Mesenchymal stem cell (in vitro differentiated cells and primary cell): ENCODE measurements around the gene RBM19.

ENCODE experiments used
- DNase-seq: peaks from one replicate; pipeline ENCODE4 v3.0.0-alpha.2; 2013
- H2AFZ ChIP-seq: one replicate; pipeline ENCODE4 v1.6.1; 2013; ENCODE audit warnings: low read depth, mild to moderate bottlenecking, control low read depth, inconsistent platforms, low read length, moderate library complexity
- H2AK5ac ChIP-seq: 2 replicates; pipeline ENCODE4 v1.6.1; 2013; ENCODE audit warnings: low read length, moderate library complexity, mild to moderate bottlenecking, inconsistent platforms; ENCODE audit not compliant: severe bottlenecking
- H2BK120ac ChIP-seq: one replicate; pipeline ENCODE4 v1.6.1; 2013; ENCODE audit warnings: low read depth, mild to moderate bottlenecking, inconsistent platforms, low read length, moderate library complexity
- H2BK12ac ChIP-seq, 2 experiments: one replicate each; pipeline ENCODE4 v1.6.1; 2013; ENCODE audit warnings: inconsistent platforms in 2 of 2, low read length in 2 of 2, mild to moderate bottlenecking in 2 of 2, moderate library complexity in 2 of 2, control low read depth in 1 of 2
- H2BK15ac ChIP-seq: one replicate; pipeline ENCODE4 v1.6.1; 2013; ENCODE audit warnings: mild to moderate bottlenecking, low read depth, inconsistent platforms; ENCODE audit not compliant: poor library complexity, severe bottlenecking
- H2BK5ac ChIP-seq: 2 replicates; pipeline ENCODE4 v1.6.1; 2013; ENCODE audit warnings: low read depth, mild to moderate bottlenecking, low read length, control low read depth, inconsistent platforms; ENCODE audit not compliant: poor library complexity, severe bottlenecking
- H3K14ac ChIP-seq, 2 experiments: one replicate each; pipeline ENCODE4 v1.6.1; 2013; ENCODE audit warnings: inconsistent platforms in 2 of 2, low read length in 2 of 2, control low read depth in 1 of 2, mild to moderate bottlenecking in 1 of 2, moderate library complexity in 1 of 2
- H3K18ac ChIP-seq, 2 experiments: one replicate each; pipeline ENCODE4 v1.6.1; 2013; ENCODE audit warnings: inconsistent platforms in 2 of 2, low read length in 2 of 2, control low read depth in 1 of 2, low read depth in 1 of 2, mild to moderate bottlenecking in 1 of 2
- H3K23ac ChIP-seq, 2 experiments: one replicate each; pipeline ENCODE4 v1.6.1; 2013; ENCODE audit warnings: inconsistent platforms in 2 of 2, low read length in 2 of 2, mild to moderate bottlenecking in 2 of 2, moderate library complexity in 2 of 2, control low read depth in 1 of 2
- H3K27ac ChIP-seq: 2 replicates; pipeline ENCODE4 v1.5.1; 2013; ENCODE audit warnings: mild to moderate bottlenecking, moderate library complexity, low read length, control low read depth, inconsistent platforms; ENCODE audit not compliant: poor library complexity, severe bottlenecking
- H3K27me3 ChIP-seq, 2 experiments: 2 replicates each; pipeline versions ENCODE4 v1.6.1 to v1.7.0; 2013; ENCODE audit warnings: low read length in 2 of 2, mild to moderate bottlenecking in 2 of 2, moderate library complexity in 2 of 2, control low read depth in 1 of 2, inconsistent platforms in 1 of 2; ENCODE audit not compliant: control insufficient read depth in 1 of 2, insufficient read depth in 1 of 2
- H3K36me3 ChIP-seq, 2 experiments: 2 replicates each; pipeline versions ENCODE4 v1.6.1 to v1.7.0; 2013; ENCODE audit warnings: low read length in 2 of 2, control low read depth in 1 of 2, inconsistent platforms in 1 of 2, low read depth in 1 of 2, mild to moderate bottlenecking in 1 of 2; ENCODE audit not compliant: insufficient read depth in 2 of 2, control insufficient read depth in 1 of 2
- H3K4ac ChIP-seq, 2 experiments: one replicate each; pipeline ENCODE4 v1.6.1; 2013; ENCODE audit warnings: inconsistent platforms in 2 of 2, low read length in 2 of 2, mild to moderate bottlenecking in 2 of 2, moderate library complexity in 2 of 2, control low read depth in 1 of 2, low read depth in 1 of 2
- H3K4me1 ChIP-seq: 2 replicates; pipeline ENCODE4 v1.6.1; 2013; ENCODE audit warnings: low read depth, low read length, control low read depth; ENCODE audit not compliant: control insufficient read depth, insufficient read depth
- H3K4me2 ChIP-seq: 2 replicates; pipeline ENCODE4 v1.6.1; 2013; ENCODE audit warnings: low read length, mild to moderate bottlenecking, inconsistent platforms; ENCODE audit not compliant: poor library complexity, severe bottlenecking
- H3K4me3 ChIP-seq, 2 experiments: 2 replicates each; pipeline versions ENCODE4 v1.5.1 to v1.7.0; 2013; ENCODE audit warnings: low read length in 2 of 2, mild to moderate bottlenecking in 2 of 2, control low read depth in 1 of 2, low read depth in 1 of 2; ENCODE audit not compliant: insufficient read depth in 1 of 2
- H3K79me1 ChIP-seq: replicated peaks from 2 replicates; pipeline ENCODE4 v1.6.1; 2013; ENCODE audit warnings: mild to moderate bottlenecking, control low read depth, low read length, inconsistent platforms; ENCODE audit not compliant: poor library complexity, severe bottlenecking
- H3K9ac ChIP-seq: 2 replicates; pipeline ENCODE4 v1.7.0; 2013; ENCODE audit warnings: mild to moderate bottlenecking, low read length, moderate library complexity
- H3K9me3 ChIP-seq: 2 replicates; pipeline ENCODE4 v1.7.0; 2013; ENCODE audit warnings: mild to moderate bottlenecking, low read length; ENCODE audit not compliant: control insufficient read depth
- H4K8ac ChIP-seq: one replicate; pipeline ENCODE4 v1.6.1; 2013; ENCODE audit warnings: inconsistent platforms, mild to moderate bottlenecking, low read length, moderate library complexity
- H4K91ac ChIP-seq: one replicate; pipeline ENCODE4 v1.6.1; 2013; ENCODE audit warnings: mild to moderate bottlenecking, low read length, inconsistent platforms
- WGBS: methylation state at CpG from one replicate; pipeline ENCODE4 v1.1.7; 2013; ENCODE audit warnings: mixed read lengths; 5-methylcytosine and 5-hydroxymethylcytosine counted together

The RBM19 gene

DNA sequence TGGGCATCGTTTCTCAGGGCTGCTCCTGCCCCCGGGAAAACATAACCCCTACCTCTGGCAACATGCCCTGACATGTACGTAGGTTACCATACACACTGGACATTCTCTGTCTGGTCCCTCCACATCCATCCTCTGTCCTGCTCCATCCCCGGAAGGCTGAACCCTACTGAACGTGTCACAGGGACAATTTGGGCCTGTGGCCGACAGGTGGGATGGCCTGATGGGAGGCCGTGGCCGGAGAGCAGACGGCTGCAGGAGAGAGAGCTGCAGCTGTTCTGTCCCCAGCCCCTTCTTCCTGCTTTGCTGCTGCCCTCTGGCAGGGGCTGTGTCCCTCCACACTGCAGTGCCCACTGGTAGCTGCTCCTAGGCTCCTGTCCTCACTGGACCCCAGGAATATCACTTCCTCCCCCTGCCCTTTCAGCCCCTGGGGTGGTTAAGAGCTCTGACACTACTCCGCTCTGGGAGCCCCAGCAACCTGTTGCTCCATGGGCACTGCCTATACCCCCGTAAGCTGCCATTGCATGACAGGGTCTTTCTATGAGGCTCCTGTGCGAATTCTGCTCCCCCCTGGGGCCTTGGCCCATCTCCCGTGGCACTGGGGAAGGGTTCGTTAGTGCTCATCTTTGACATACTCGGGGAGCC lies 125.6 kb downstream of the RBM19 start:
- Histone ChIP-seq H2BK12ac (peak overlapping the region in 1 of 2 experiments; percentile 35), H2AK5ac (peak overlapping the region; percentile 32), H3K79me1 (peaks cover 4% of the 10 kb centered on the region), H4K91ac (no peak overlapping the region), H3K18ac (no peak overlapping the region), H3K4me1 (peaks cover 26% of the 10 kb centered on the region), H3K4ac (peak overlapping the region in 1 of 2 experiments; percentile 33), H3K9ac (no peak overlapping the region), H4K8ac (no peak overlapping the region), H2BK5ac (no peak overlapping the region), H3K27ac (no peak overlapping the region), H3K27me3 (no peaks in the 10 kb centered on the region), H3K36me3 (peaks cover 27 to 52% of the 10 kb centered on the region in 2 experiments), H2BK15ac (no peak overlapping the region), H3K4me3 (no peak overlapping the region), H2BK120ac (no peak overlapping the region), H3K9me3 (no peaks in the 10 kb centered on the region), H2AFZ (no peak overlapping the region), H3K14ac (peak overlapping the region in 1 of 2 experiments; percentile 50), H3K23ac (no peak overlapping the region), H3K4me2 (no peak overlapping the region)
- DNase-seq, result no peak
- WGBS, result 92% methylated on average over 15 of the region's 15 CpGs

DNA sequence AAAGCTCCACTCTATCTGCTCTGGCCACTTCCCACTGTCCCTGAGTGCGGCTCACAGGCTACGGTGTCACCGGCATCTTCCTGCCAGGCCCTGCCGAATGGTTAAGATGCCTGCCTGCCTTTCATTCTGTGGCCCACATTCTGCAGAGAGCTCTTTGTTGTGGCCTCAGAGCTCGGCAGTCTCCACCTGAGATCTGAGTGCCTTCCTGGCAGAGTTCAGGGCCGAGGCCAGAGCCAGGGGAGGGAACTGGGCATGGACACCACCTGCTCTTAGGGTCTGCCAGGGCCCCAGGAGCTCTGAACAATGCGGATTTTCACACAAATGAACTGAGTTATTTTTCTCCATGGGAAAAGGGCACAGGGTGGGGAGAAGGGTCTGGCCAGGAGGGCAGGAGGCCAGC lies 127.2 kb downstream of the RBM19 start:
- Histone ChIP-seq H3K9ac (no peak overlapping the region), H3K79me1 (peaks cover 5% of the 10 kb centered on the region), H3K36me3 (peaks cover 22 to 48% of the 10 kb centered on the region in 2 experiments), H2BK12ac (no peak overlapping the region), H2AFZ (no peak overlapping the region), H3K4me2 (no peak overlapping the region), H3K27ac (no peak overlapping the region), H4K91ac (no peak overlapping the region), H4K8ac (no peak overlapping the region), H3K4me3 (no peak overlapping the region), H2AK5ac (no peak overlapping the region), H2BK15ac (no peak overlapping the region), H3K9me3 (no peaks in the 10 kb centered on the region), H3K4me1 (peaks cover 13% of the 10 kb centered on the region), H3K18ac (no peak overlapping the region), H3K27me3 (no peaks in the 10 kb centered on the region), H2BK120ac (no peak overlapping the region), H2BK5ac (no peak overlapping the region), H3K23ac (no peak overlapping the region), H3K4ac (no peak overlapping the region), H3K14ac (no peak overlapping the region)
- 91% methylated on average over 7 of the region's 7 CpGs for WGBS
- DNase-seq, result no peak

DNA sequence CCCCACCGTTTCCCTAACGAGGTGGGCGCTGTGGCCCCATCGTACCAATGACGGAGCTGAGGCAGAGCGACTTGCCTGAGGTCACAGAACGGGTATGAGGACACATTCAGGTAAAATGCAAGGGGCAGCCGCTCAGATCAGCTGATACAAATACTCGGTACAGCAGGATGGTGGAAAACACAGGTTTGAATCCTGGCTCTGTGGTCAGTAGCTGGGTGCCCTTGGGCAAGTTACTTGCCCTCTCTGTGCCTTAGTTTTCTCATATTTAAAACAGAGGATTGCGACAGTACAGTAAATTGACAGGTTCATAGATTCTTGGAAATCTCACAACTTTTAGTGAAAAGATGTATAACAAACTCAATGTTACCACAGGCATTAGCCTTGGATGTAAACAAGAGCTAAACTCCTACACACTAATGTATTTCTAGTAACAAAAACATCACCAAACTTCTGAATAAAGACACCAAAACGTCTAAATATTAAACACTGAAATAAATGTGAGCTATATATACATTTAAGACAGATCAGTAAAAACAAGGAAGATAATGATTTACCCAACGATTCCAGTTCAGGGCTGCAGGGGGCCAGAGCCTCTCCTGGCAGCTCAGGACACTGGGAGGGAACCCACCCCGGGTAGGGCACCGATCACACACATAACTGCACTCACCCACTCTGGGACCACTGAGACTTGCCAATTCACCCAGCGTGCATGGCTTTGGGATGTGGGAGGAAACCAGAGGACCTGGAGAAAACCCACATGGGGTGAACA lies 128.4 kb downstream of the RBM19 start:
- Histone ChIP-seq H2BK12ac (no peak overlapping the region), H3K14ac (no peak overlapping the region), H2BK15ac (no peak overlapping the region), H3K36me3 (peaks cover 10 to 37% of the 10 kb centered on the region in 2 experiments), H3K18ac (no peak overlapping the region), H3K79me1 (peaks cover 5% of the 10 kb centered on the region), H3K4me2 (no peak overlapping the region), H3K27me3 (no peaks in the 10 kb centered on the region), H3K9ac (no peak overlapping the region), H3K4ac (no peak overlapping the region), H3K4me1 (peaks cover 13% of the 10 kb centered on the region), H2AK5ac (no peak overlapping the region), H3K4me3 (no peak overlapping the region), H4K91ac (no peak overlapping the region), H2AFZ (no peak overlapping the region), H3K23ac (no peak overlapping the region), H4K8ac (no peak overlapping the region), H2BK5ac (no peak overlapping the region), H2BK120ac (no peak overlapping the region), H3K9me3 (no peaks in the 10 kb centered on the region), H3K27ac (no peak overlapping the region)
- no peak for DNase-seq
- WGBS, result 92% methylated on average over 13 of the region's 15 CpGs

DNA sequence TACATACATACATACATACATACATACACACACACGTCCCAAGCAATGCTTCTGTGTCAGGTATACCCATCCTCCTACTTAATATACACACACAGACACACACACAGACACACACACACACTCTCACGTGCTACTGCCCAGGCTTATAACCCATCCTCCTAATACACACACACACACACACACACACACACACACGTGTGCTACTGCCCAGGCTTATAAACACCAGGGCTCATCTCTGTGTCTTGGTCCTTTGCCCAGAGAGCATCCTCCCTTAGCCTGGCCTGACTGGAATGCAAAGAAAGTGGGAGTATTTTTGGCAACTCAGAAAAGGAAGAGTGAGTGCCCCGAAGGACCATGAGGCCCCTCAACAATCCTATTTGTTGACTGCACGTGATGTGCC lies 129.0 kb downstream of the RBM19 start:
- Histone ChIP-seq H3K36me3 (peaks cover 4 to 31% of the 10 kb centered on the region in 2 experiments), H2BK5ac (no peak overlapping the region)
- WGBS, result 87% methylated on average over 5 of the region's 5 CpGs

More for the DNA sequence above, 129.0 kb downstream of the RBM19 start:
- Histone ChIP-seq H3K4me1 (peaks cover 13% of the 10 kb centered on the region), H3K4ac (no peak overlapping the region), H3K4me3 (no peak overlapping the region), H3K9ac (no peak overlapping the region), H3K27me3 (no peaks in the 10 kb centered on the region), H3K27ac (no peak overlapping the region), H4K8ac (no peak overlapping the region), H3K18ac (no peak overlapping the region), H4K91ac (no peak overlapping the region), H2AK5ac (no peak overlapping the region), H3K14ac (no peak overlapping the region), H3K79me1 (peaks cover 5% of the 10 kb centered on the region), H2BK120ac (no peak overlapping the region), H2AFZ (no peak overlapping the region), H3K23ac (no peak overlapping the region), H3K4me2 (no peak overlapping the region), H2BK12ac (no peak overlapping the region), H2BK15ac (no peak overlapping the region), H3K9me3 (no peaks in the 10 kb centered on the region)
- DNase-seq, result no peak
